MM.1S (cell line): ENCODE results near the gene DIMT1.
A peak's percentile ranks its signal among the peaks of the same experiment; 100 is the strongest.

Source experiments
- DNase-seq: peaks from one replicate; pipeline ENCODE4 v3.0.0-alpha.2; 2015
- H2AFZ ChIP-seq: fragments of 300-600 bp; sonication (generic); 2 replicates; pipeline ENCODE4 v1.6.0; 2016; ENCODE audit warnings: antibody characterized with exemption, low read length
- H3F3A ChIP-seq: fragments of 300-600 bp; sonication (generic); 2 replicates; pipeline ENCODE4 v1.6.1; 2016; ENCODE audit warnings: mild to moderate bottlenecking, antibody characterized with exemption, low read length, moderate library complexity, mixed read lengths; ENCODE audit not compliant: insufficient read depth
- H3K27ac ChIP-seq: fragments of 300-600 bp; sonication (generic); 2 replicates; pipeline ENCODE4 v1.5.1; 2016; ENCODE audit warnings: mild to moderate bottlenecking, low read length
- H3K27me3 ChIP-seq: fragments of 300-600 bp; sonication (generic); replicated peaks from 2 replicates; pipeline ENCODE4 v1.6.0; 2016; ENCODE audit warnings: low read length; ENCODE audit not compliant: insufficient read depth
- H3K36me3 ChIP-seq: fragments of 300-600 bp; sonication (generic); replicated peaks from 2 replicates; pipeline ENCODE4 v1.6.1; 2016; ENCODE audit warnings: mild to moderate bottlenecking, low read length, mixed read lengths; ENCODE audit not compliant: insufficient read depth
- H3K4me1 ChIP-seq: fragments of 300-600 bp; sonication (generic); 2 replicates; pipeline ENCODE4 v1.6.1; 2016; ENCODE audit warnings: low read length, mixed read lengths
- H3K4me2 ChIP-seq: fragments of 300-600 bp; sonication (generic); 2 replicates; pipeline ENCODE4 v1.6.0; 2016; ENCODE audit warnings: low read depth, low read length
- H3K4me3 ChIP-seq: fragments of 300-600 bp; sonication (generic); 2 replicates; pipeline ENCODE4 v1.5.1; 2016; ENCODE audit warnings: low read length, mixed read lengths
- H3K79me2 ChIP-seq: fragments of 300-600 bp; sonication (generic); 2 replicates; pipeline ENCODE4 v1.6.1; 2016; ENCODE audit warnings: mixed run types, low read length, mixed read lengths
- H3K9ac ChIP-seq: fragments of 300-600 bp; sonication (generic); 2 replicates; pipeline ENCODE4 v1.6.1; 2016; ENCODE audit warnings: low read length, mixed read lengths
- H3K9me2 ChIP-seq: fragments of 300-600 bp; sonication (generic); replicated peaks from 2 replicates; pipeline ENCODE4 v1.6.1; 2016; ENCODE audit warnings: mild to moderate bottlenecking, low read length, mixed read lengths; ENCODE audit not compliant: insufficient read depth
- H3K9me3 ChIP-seq: fragments of 300-600 bp; sonication (generic); replicated peaks from 2 replicates; pipeline ENCODE4 v1.6.1; 2016; ENCODE audit warnings: mild to moderate bottlenecking, low read length, mixed read lengths; ENCODE audit not compliant: insufficient read depth
- H4K20me1 ChIP-seq: fragments of 300-600 bp; sonication (generic); 2 replicates; pipeline ENCODE4 v1.6.1; 2016; ENCODE audit warnings: mild to moderate bottlenecking, low read length, moderate library complexity, mixed read lengths; ENCODE audit not compliant: insufficient read depth
- CTCF ChIP-seq: fragments of 300-600 bp; sonication (generic); IDR thresholded peaks from 2 replicates; pipeline ENCODE4 v1.5.1; 2016; ENCODE audit warnings: antibody characterized with exemption, low read length, mixed read lengths
- EZH2 ChIP-seq: fragments of 300-600 bp; sonication (generic); optimal IDR thresholded peaks from 2 replicates; pipeline ENCODE3; 2017; ENCODE audit warnings: low read depth, mild to moderate bottlenecking, antibody characterized with exemption, low read length, mixed read lengths
- EZH2phosphoT487 ChIP-seq: fragments of 300-600 bp; sonication (generic); IDR thresholded peaks from 2 replicates; pipeline ENCODE4 v1.6.1; 2018; ENCODE audit warnings: antibody characterized with exemption, low read length

The DIMT1 gene

GRCh38 chr5:62346748-62347147, 57.0 kb downstream of the DIMT1 start:
- Histone ChIP-seq H3K79me2 (peaks cover 46% of the 10 kb centered on the region), H3K4me2 (no peak overlapping the region), H3K27me3 (no peaks in the 10 kb centered on the region), H3K4me3 (no peak overlapping the region), H3F3A (0 out of 2 replicates have a peak, but pooled peaks cover 6% of the 10 kb centered on the region), H3K36me3 (no peaks in the 10 kb centered on the region; the same call in 1 of the 2 replicates), H2AFZ (no peak overlapping the region), H4K20me1 (0 out of 2 replicates have a peak, but pooled peaks cover 3% of the 10 kb centered on the region), H3K27ac (no peak overlapping the region), H3K9me2 (no peaks in the 10 kb centered on the region), H3K9me3 (no peaks in the 10 kb centered on the region), H3K4me1 (peaks cover 12% of the 10 kb centered on the region), H3K9ac (no peak overlapping the region)
- no peak for DNase-seq
- TF ChIP-seq EZH2 (no peak), EZH2phosphoT487 (no peak), CTCF (no peak)

GRCh38 chr5:62343428-62343827, 60.3 kb downstream of the DIMT1 start:
- H2AFZ ChIP-seq, result no peak overlapping the region
- no peaks in the 10 kb centered on the region for H3K27me3 ChIP-seq
- H3K9me3 ChIP-seq, result no peaks in the 10 kb centered on the region
- no peak overlapping the region for H3K9ac ChIP-seq
- no peaks in the 10 kb centered on the region for H3K9me2 ChIP-seq
- peaks cover 4% of the 10 kb centered on the region; the same call in 1 of the 2 replicates for H4K20me1 ChIP-seq
- 0 out of 2 replicates have a peak, but pooled peaks cover 10% of the 10 kb centered on the region for H3F3A ChIP-seq
- TF ChIP-seq EZH2, result no peak
- TF ChIP-seq CTCF, result no peak
- no peak for TF ChIP-seq EZH2phosphoT487
- no peak overlapping the region for H3K27ac ChIP-seq
- H3K4me3 ChIP-seq, result no peak overlapping the region
- H3K4me1 ChIP-seq, result peaks cover 22% of the 10 kb centered on the region
- DNase-seq, result no peak
- no peaks in the 10 kb centered on the region for H3K36me3 ChIP-seq
- H3K4me2 ChIP-seq, result no peak overlapping the region
- peaks cover 70% of the 10 kb centered on the region for H3K79me2 ChIP-seq

- H3F3A ChIP-seq, result 0 out of 2 replicates have a peak, but pooled peaks cover 10% of the 10 kb centered on the region
- TF ChIP-seq EZH2phosphoT487, result no peak
- TF ChIP-seq EZH2, result no peak
- no peak for TF ChIP-seq CTCF
- no peak overlapping the region for H2AFZ ChIP-seq
- DNase-seq, result no peak
- H3K4me2 ChIP-seq, result peak overlapping the region; percentile 17; the same call in 1 of the 2 replicates
- peaks cover 4% of the 10 kb centered on the region; the same call in 1 of the 2 replicates for H4K20me1 ChIP-seq
- no peak overlapping the region for H3K9ac ChIP-seq
- peaks cover 74% of the 10 kb centered on the region for H3K79me2 ChIP-seq
- H3K27me3 ChIP-seq, result no peaks in the 10 kb centered on the region
- no peaks in the 10 kb centered on the region for H3K36me3 ChIP-seq
- no peaks in the 10 kb centered on the region for H3K9me2 ChIP-seq
- H3K4me1 ChIP-seq, result peaks cover 22% of the 10 kb centered on the region
- H3K9me3 ChIP-seq, result no peaks in the 10 kb centered on the region
- no peak overlapping the region for H3K4me3 ChIP-seq
- H3K27ac ChIP-seq, result peak overlapping the region; percentile 46; the same call in 1 of the 2 replicates
Observed at GRCh38 chr5:62342476-62342837, 61.2 kb downstream of the DIMT1 start.
